SK-N-SH (cell line): Measurements from ENCODE around the gene IL2RG. TPM values are rescaled to one million over a fixed set of nuclear protein-coding genes. Genes with fewer than 3 reads are reported as not detected.

Experiments used
- CTCF ChIA-PET: fragments of 300-600, 350-600 bp; formaldehyde crosslinking; extraction: SDS; loops from one replicate; lab custom pipeline; 2021; lab: Yijun Ruan, JAX
- POLR2A ChIA-PET: fragments of 350-600 bp; sonication (Branson Sonifier 250); formaldehyde crosslinking; extraction: SDS; loops from one replicate; lab custom pipeline; 2020; ENCODE audit warnings: antibody characterized with exemption, inconsistent platforms; lab: Yijun Ruan, JAX
- DNase-seq: peaks from one replicate; pipeline ENCODE4 v3.0.0; 2012
- H2AFZ ChIP-seq: fragments of 200-600 bp; sonication (generic); 2 replicates; pipeline ENCODE4 v1.8.1; 2016; ENCODE audit warnings: antibody characterized with exemption, mild to moderate bottlenecking, low read depth
- H3F3A ChIP-seq: fragments of 200-600 bp; sonication (generic); replicated peaks from 2 replicates; pipeline ENCODE3; 2016; ENCODE audit warnings: antibody characterized with exemption, mild to moderate bottlenecking; ENCODE audit not compliant: insufficient read depth
- H3K27ac ChIP-seq, 2 experiments: fragments of 200-500 bp in 1 of 2; fragments of 200-600 bp in 1 of 2; sonication (Bioruptor generic) in 1 of 2; sonication (generic), shearing (Covaris generic) in 1 of 2; 2 replicates each; pipeline versions ENCODE4 v1.5.1 to v1.6.1; 2014 to 2016; ENCODE audit warnings: low read depth in 2 of 2, inconsistent platforms in 1 of 2, low read length in 1 of 2, mild to moderate bottlenecking in 1 of 2, mixed read lengths in 1 of 2
- H3K27me3 ChIP-seq: fragments of 200-600 bp; sonication (generic), shearing (Covaris generic); 2 replicates; pipeline ENCODE4 v1.6.1; 2016; ENCODE audit warnings: mixed run types; ENCODE audit not compliant: insufficient read depth
- H3K36me3 ChIP-seq, 2 experiments: fragments of 200-500 bp in 1 of 2; fragments of 200-600 bp in 1 of 2; sonication (Bioruptor generic) in 1 of 2; sonication (generic) in 1 of 2; replicated peaks in 1 of 2; 2 replicates each; pipeline versions ENCODE3 to v1.5.1; 2014 to 2016; ENCODE audit warnings: low read length in 1 of 2, mild to moderate bottlenecking in 1 of 2; ENCODE audit not compliant: insufficient read depth in 2 of 2, control insufficient read depth in 1 of 2
- H3K4me1 ChIP-seq, 2 experiments: fragments of 200-500 bp in 1 of 2; fragments of 200-600 bp in 1 of 2; sonication (Bioruptor generic) in 1 of 2; sonication (generic), shearing (Covaris generic) in 1 of 2; 2 replicates each; pipeline versions ENCODE4 v1.5.1 to v1.6.1; 2014 to 2016; ENCODE audit warnings: low read depth in 1 of 2, low read length in 1 of 2, mixed run types in 1 of 2; ENCODE audit not compliant: insufficient read depth in 2 of 2, control insufficient read depth in 1 of 2
- H3K4me2 ChIP-seq: fragments of 200-600 bp; sonication (generic), shearing (Covaris generic); 2 replicates; pipeline ENCODE4 v1.6.1; 2017; ENCODE audit warnings: mixed run types
- H3K4me3 ChIP-seq, 2 experiments: fragments of 200-500 bp in 1 of 2; fragments of 200-600 bp in 1 of 2; sonication (Bioruptor generic) in 1 of 2; sonication (generic), shearing (Covaris generic) in 1 of 2; 2 replicates each; pipeline versions ENCODE4 v1.5.1 to v1.8.1; 2014 to 2016; ENCODE audit warnings: low read depth in 2 of 2, inconsistent platforms in 1 of 2, low read length in 1 of 2, mild to moderate bottlenecking in 1 of 2, mixed read lengths in 1 of 2, moderate library complexity in 1 of 2
- H3K79me2 ChIP-seq: fragments of 200-600 bp; sonication (generic); 2 replicates; pipeline ENCODE4 v1.8.1; 2017; ENCODE audit warnings: mild to moderate bottlenecking; ENCODE audit not compliant: insufficient read depth
- H3K9ac ChIP-seq: fragments of 200-600 bp; sonication (generic); 2 replicates; pipeline ENCODE4 v1.6.1; 2017; ENCODE audit warnings: mixed run types
- H3K9me2 ChIP-seq: fragments of 200-600 bp; sonication (generic); 2 replicates; pipeline ENCODE4 v1.6.1; 2017; ENCODE audit warnings: mixed run types
- H3K9me3 ChIP-seq: fragments of 200-600 bp; sonication (generic); 2 replicates; pipeline ENCODE4 v1.6.1; 2017; ENCODE audit warnings: mixed run types, mild to moderate bottlenecking, moderate library complexity
- H4K20me1 ChIP-seq: fragments of 200-600 bp; sonication (generic); 2 replicates; pipeline ENCODE4 v1.6.1; 2017; ENCODE audit warnings: mild to moderate bottlenecking, mixed run types; ENCODE audit not compliant: insufficient read depth
- CTCF ChIP-seq: fragments of 200-600 bp; sonication (generic); IDR thresholded peaks from 2 replicates; pipeline ENCODE4 v1.6.1; 2017; ENCODE audit warnings: antibody characterized with exemption, mild to moderate bottlenecking, moderate library complexity
- ELF1 ChIP-seq: IDR thresholded peaks from 2 replicates; pipeline ENCODE4 v1.4.0; 2012
- FOSL2 ChIP-seq: IDR thresholded peaks from 2 replicates; pipeline ENCODE4 v1.4.0; 2012; ENCODE audit warnings: low read depth, mild to moderate bottlenecking, moderate library complexity, borderline replicate concordance
- IRF3 ChIP-seq: fragments of 150-350 bp; IDR thresholded peaks from 2 replicates; pipeline ENCODE4 v1.6.1; 2016; ENCODE audit warnings: mild to moderate bottlenecking, low read depth, low read length
- MEF2A ChIP-seq: IDR thresholded peaks from 2 replicates; pipeline ENCODE4 v1.4.0; 2012; ENCODE audit warnings: low read depth, borderline replicate concordance
- NRF1 ChIP-seq: IDR thresholded peaks from 2 replicates; pipeline ENCODE4 v1.6.1; 2012; ENCODE audit warnings: low read depth, mild to moderate bottlenecking, low read length
- PBX3 ChIP-seq: IDR thresholded peaks from 2 replicates; pipeline ENCODE4; 2012
- POLR2AphosphoS5 ChIP-seq: IDR thresholded peaks from 2 replicates; pipeline ENCODE4 v1.6.1; 2012; ENCODE audit warnings: low read depth, low read length
- REST ChIP-seq: IDR thresholded peaks from 2 replicates; pipeline ENCODE4 v1.6.1; 2012; ENCODE audit warnings: mild to moderate bottlenecking, low read depth, low read length, moderate library complexity
- RFX5 ChIP-seq: IDR thresholded peaks from 2 replicates; pipeline ENCODE4 v1.6.1; 2012; ENCODE audit warnings: mild to moderate bottlenecking, improper control_type of control experiment, low read length
- RXRA ChIP-seq: IDR thresholded peaks from 2 replicates; pipeline ENCODE4 v1.4.0; 2012; ENCODE audit warnings: low read depth, mild to moderate bottlenecking, borderline replicate concordance
- SIN3A ChIP-seq: IDR thresholded peaks from 2 replicates; pipeline ENCODE4 v1.6.1; 2012; ENCODE audit warnings: low read depth, mild to moderate bottlenecking, low read length, moderate library complexity, borderline replicate concordance
- SMC3 ChIP-seq: IDR thresholded peaks from 2 replicates; pipeline ENCODE4 v1.6.1; 2012; ENCODE audit warnings: low read depth, low read length, improper control_type of control experiment
- USF2 ChIP-seq: fragments of 150-350 bp; IDR thresholded peaks from 2 replicates; pipeline ENCODE4 v1.6.1; 2017; ENCODE audit warnings: antibody characterized with exemption, low read length, low read depth, borderline replicate concordance
- YY1 ChIP-seq: IDR thresholded peaks from 2 replicates; pipeline ENCODE4 v1.4.0; 2012; ENCODE audit warnings: low read depth, mild to moderate bottlenecking
- ZBTB33 ChIP-seq: IDR thresholded peaks from 2 replicates; pipeline ENCODE4 v1.4.0; 2012; ENCODE audit warnings: low read depth, borderline replicate concordance
- WGBS: methylation state at CpG from one replicate; pipeline ENCODE4 v1.1.6; 2017; ENCODE audit warnings: low lambda C conversion rate; 5-methylcytosine and 5-hydroxymethylcytosine counted together
- polyA plus RNA-seq, 3 experiments: library from polyadenylated mRNA; depleted of rRNA; stranded (reverse); fragments of >200 nt; gene quantifications; 2 replicates each; pipeline ENCODE4 v1.2.3, GENCODE V29; 2012

The IL2RG gene
- polyA plus RNA-seq, 1 of the 3 experiments (the other 2 are of a cell fraction) = not detected

GRCh38 chrX:71143508-71143907, 32.1 kb upstream of the IL2RG start:
- H3K9me2 ChIP-seq = no peaks in the 10 kb centered on the region
- H3K27me3 ChIP-seq = no peaks in the 10 kb centered on the region; the same call in 1 of the 2 replicates
- no peak overlapping the region for H3K9ac ChIP-seq
- H3K36me3 ChIP-seq = peaks cover 0 to 9% of the 10 kb centered on the region in 2 experiments
- H4K20me1 ChIP-seq = no peaks in the 10 kb centered on the region
- no peak overlapping the region for H3K27ac ChIP-seq
- peaks cover 10% of the 10 kb centered on the region for H3F3A ChIP-seq
- 69% methylated on average over 6 of the region's 6 CpGs for WGBS
- CTCF ChIA-PET = interaction anchor here (0.7 to 1.5 kb wide), 3 partner anchors 14 to 493 kb away, joined by 3 to 4 read pairs (median 4); no protein-coding TSS in a partner anchor
- DNase-seq = no peak
- H3K4me2 ChIP-seq = no peak overlapping the region
- H3K9me3 ChIP-seq = no peaks in the 10 kb centered on the region
- POLR2A ChIA-PET = no interaction called here
- no peak for TF ChIP-seq RFX5
- TF ChIP-seq YY1 = no peak
- no peak for TF ChIP-seq MEF2A
- no peak for TF ChIP-seq RXRA
- TF ChIP-seq FOSL2 = no peak
- no peaks in the 10 kb centered on the region for H3K79me2 ChIP-seq
- peaks cover 0 to 4% of the 10 kb centered on the region in 2 experiments; a peak in 1 of 4 replicates for H3K4me1 ChIP-seq
- no peak overlapping the region for H3K4me3 ChIP-seq
- no peak overlapping the region for H2AFZ ChIP-seq

- POLR2A ChIA-PET = no interaction called here
- no peak overlapping the region for H3K27ac ChIP-seq
- peaks cover 0 to 33% of the 10 kb centered on the region in 2 experiments for H3K36me3 ChIP-seq
- H4K20me1 ChIP-seq = no peaks in the 10 kb centered on the region
- CTCF ChIA-PET = interaction anchor here (1.7 kb wide), 1 partner anchor 11 kb away, joined by 5 read pairs; no protein-coding TSS in a partner anchor
- WGBS = 65% methylated on average over 6 of the region's 6 CpGs
- no peak for DNase-seq
- no peaks in the 10 kb centered on the region for H3K79me2 ChIP-seq
- H3K9me2 ChIP-seq = no peaks in the 10 kb centered on the region
- no peak overlapping the region for H2AFZ ChIP-seq
- H3K27me3 ChIP-seq = no peaks in the 10 kb centered on the region
- no peak overlapping the region for H3K4me2 ChIP-seq
- no peaks in the 10 kb centered on the region for H3K9me3 ChIP-seq
- H3K4me3 ChIP-seq = no peak overlapping the region
- H3K4me1 ChIP-seq = peaks cover 0 to 4% of the 10 kb centered on the region in 2 experiments; a peak in 1 of 4 replicates
- H3F3A ChIP-seq = peaks cover 10% of the 10 kb centered on the region
- TF ChIP-seq ELF1 (no peak), IRF3 (no peak), PBX3 (no peak), SMC3 (no peak), NRF1 (no peak), ZBTB33 (no peak), SIN3A (no peak), FOSL2 (no peak), USF2 (no peak), POLR2AphosphoS5 (no peak), REST (no peak), CTCF (no peak)
- H3K9ac ChIP-seq = no peak overlapping the region
Measured at GRCh38 chrX:71140440-71140839, 29.1 kb upstream of the IL2RG start.
